GM19328 (cell line): Measurements from ENCODE around the gene CHP1.
"Not testable (repeated sequence)": the region's sequence is repeated elsewhere in the genome, so short reads cannot be mapped to it uniquely, and the experiment has no call there.

Source experiments
- ATAC-seq: cut with Tn5 transposase; IDR thresholded peaks from one replicate; pipeline ENCODE4 v1.9.1; 2021; ENCODE audit warnings: mild to moderate bottlenecking, moderate library complexity; ENCODE audit not compliant: unreplicated experiment

The CHP1 gene

GRCh38 chr15:41289953-41290352 lies 58.9 kb downstream of the CHP1 start:
- no peak for ATAC-seq

DNA sequence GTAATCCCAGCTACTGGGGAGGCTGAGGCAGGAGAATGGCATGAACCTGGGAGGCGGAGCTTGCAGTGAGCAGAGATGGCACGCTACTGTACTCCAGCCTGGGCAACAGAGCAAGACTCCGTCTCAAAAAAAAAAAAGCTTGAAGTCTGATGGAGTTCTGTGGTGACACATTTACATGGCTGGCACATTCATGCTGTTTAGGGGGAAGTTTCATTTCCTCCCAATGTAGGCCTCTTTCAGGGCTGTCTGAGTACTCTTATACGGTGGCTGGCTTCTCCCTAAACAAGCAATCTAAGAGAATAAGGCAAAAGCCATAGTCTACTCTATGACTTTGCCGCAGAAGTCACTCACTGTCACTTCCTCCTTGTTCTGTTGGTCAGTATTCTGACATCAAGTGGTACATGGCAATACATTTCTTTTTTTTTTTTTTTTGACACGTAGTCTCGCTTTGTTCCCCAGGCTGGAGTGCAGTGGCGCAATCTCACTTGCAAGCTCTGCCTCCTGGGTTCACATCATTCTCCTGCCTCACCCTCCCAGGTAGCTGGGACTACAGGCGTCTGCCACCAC lies 60.1 kb downstream of the CHP1 start:
- ATAC-seq = peak; percentile 68

- ATAC-seq = no peak
Measured at GRCh38 chr15:41292521-41292920, 61.5 kb downstream of the CHP1 start.

- ATAC-seq = not testable (repeated sequence)
Measured at GRCh38 chr15:41301139-41301538, 70.1 kb downstream of the CHP1 start.

DNA sequence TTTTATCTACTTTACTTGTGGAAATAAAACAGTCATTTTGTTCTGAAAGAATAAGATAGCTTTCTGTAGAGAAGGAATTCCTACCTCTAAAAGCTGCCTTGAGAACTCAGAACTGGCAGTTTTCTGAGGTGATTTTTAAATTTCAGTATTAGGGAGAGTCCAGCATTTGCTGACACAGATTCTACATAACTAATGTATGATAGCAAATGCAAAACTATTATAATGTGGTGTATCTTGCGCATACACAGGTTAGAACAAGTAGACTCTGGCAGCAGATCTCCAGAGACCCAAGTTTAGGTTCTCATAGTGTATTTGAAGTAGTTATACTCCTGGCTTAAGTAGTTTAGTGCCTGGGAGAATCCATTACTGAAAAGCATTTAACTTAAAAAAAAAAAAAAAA lies 70.5 kb downstream of the CHP1 start:
- no peak for ATAC-seq

DNA sequence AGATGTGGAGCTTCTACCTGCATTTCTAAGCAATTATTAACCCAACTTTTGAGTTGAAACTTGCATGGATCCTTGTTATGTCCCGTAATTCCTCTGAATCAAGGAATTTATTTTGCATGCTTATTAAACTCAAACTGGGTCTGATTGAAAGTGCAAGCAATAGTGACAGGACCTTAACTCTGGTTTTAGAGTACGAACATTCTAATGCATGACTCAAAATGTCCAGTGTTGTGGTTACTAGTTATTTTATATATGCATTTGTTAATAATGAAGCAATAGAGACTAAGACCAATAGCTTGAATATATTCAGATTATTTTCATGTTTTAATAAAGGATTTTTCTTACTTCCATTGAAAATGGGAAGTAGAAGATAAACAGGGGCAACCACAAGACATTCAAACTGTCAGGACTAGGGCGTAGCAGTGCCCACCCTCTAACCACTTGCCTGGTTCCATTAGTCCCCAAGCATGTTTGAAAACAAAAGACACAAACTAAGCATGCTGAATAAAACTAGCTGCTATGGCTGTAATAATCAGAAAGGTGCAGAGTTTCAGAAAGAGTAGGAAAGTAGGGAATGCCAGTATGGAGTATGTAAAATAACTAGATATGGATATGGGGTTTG lies 73.2 kb downstream of the CHP1 start:
- no peak for ATAC-seq

DNA sequence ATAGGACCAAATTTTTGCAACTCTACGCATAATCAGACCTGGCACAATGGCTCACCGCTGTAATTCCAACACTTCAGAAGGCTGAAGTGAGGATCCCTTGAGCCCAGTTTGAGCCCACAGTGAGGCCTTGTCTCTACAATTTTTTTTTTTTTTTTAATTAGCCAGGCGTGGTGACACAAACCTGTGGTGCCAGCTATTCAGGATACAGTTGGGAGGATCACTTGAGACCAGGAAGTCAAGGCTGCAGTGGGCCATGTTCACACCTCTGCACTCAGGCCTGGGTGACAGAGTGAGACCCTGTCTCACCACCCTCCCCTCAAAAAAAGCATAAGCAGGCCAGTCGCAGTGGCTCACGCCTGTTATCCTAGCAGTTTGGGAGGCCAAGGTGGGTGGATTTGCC lies 76.6 kb downstream of the CHP1 start:
- ATAC-seq = no peak

DNA sequence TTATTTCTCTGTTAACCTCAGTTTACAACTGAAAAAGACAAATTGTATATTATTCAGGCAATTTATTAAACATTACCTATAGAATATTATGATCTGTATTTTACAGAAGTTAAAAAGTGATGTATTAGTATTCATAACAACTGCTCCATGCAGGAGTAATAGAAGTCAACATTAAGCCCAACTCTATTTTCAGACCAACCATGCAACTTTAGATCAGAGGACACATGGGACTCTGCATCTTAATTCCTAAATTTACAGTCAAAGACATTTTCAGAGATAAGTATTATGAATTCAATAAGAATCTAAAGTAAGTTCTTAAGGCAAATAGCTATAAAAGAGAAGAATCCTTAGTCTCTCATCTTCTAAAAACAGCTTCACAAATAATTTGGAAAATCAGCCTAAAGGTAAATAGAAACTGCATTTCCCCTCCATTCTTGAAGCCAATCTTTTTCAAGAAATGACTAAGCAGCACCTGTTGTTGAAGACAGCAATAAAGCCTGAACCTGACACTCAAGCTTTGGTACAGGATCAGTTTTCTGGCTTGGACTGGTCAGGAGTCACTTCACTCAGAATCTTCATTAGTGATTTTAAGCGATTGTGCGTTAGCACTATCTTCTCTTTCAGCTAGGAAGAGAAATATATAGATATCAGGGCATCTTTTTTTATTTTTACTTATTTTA lies 78.3 kb downstream of the CHP1 start:
- ATAC-seq = no peak

GRCh38 chr15:41320805-41321330 lies 89.8 kb downstream of the CHP1 start:
- not testable (repeated sequence) for ATAC-seq

GRCh38 chr15:41323611-41324010 lies 92.5 kb downstream of the CHP1 start:
- ATAC-seq = no peak

DNA sequence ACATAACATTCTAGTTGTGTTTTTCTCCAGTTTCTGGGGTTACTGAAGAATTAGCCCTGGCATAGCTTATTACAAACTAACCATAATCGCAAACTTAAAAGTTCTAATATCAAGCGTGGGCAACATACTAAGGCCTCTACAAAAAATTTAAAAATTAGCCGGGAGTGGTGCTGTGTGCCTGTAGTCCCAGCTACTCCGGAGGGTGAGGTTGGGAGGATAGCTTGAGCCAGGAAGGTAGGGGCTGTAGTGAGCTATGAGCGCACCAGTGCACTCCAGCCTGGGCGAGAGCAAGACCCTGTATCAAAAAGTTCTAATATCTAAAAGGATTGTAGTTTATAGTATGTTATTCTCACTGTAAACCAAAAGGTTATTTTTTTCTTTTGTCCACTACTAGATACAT lies 100.2 kb downstream of the CHP1 start:
- ATAC-seq = no peak
